H1 (cell line): ENCODE data around the gene C1orf50. TPM values are rescaled to one million over a fixed set of nuclear protein-coding genes. Genes with fewer than 3 reads are reported as not detected.

Experiments used
- TEAD4 ChIP-seq: IDR thresholded peaks from 2 replicates; pipeline ENCODE4 v1.6.1; 2012; ENCODE audit warnings: low read depth, low read length, inconsistent platforms, mixed read lengths
- polyA plus RNA-seq, 7 experiments: library from polyadenylated mRNA; depleted of rRNA in 3 of 7; stranded (reverse) in 5 of 7; unstranded in 2 of 7; fragments of >200 nt in 5 of 7; fragments of 200-250 nt in 2 of 7; gene quantifications; 1 replicate in 5 of 7; 2 replicates in 1 of 7; 4 replicates in 1 of 7; pipeline versions ENCODE4 v1.2.1 to v1.2.3, GENCODE V29; 2011 to 2013; ENCODE audit warnings: missing spikeins in 2 of 7, mixed read lengths in 2 of 7
- total RNA-seq: library from RNA; stranded (reverse); fragmentation: NEBNext Ultra II Directional; extraction: Animal tissue kit (Norgen Biotek cat#: 25700); gene quantifications from 2 replicates; pipeline ENCODE4 v1.2.1, GENCODE V29; 2021
- TF ChIP-seq, protein P1 (sequence below), 3 experiments: IDR thresholded peaks; 1 replicate in 2 of 3; 2 replicates in 1 of 3; pipeline versions ENCODE4 v1.5.1 to v1.6.1; 2011; ENCODE audit warnings: low read length in 3 of 3, mild to moderate bottlenecking in 3 of 3, inconsistent platforms in 2 of 3, low read depth in 1 of 3, moderate library complexity in 1 of 3; ENCODE audit not compliant: insufficient read depth in 1 of 3; ENCODE audit errors: control extremely low read depth in 1 of 3

C1orf50 gene
- total and polyA plus RNA-seq, 2 of the 8 experiments (the other 6 are each of a cell fraction or from before 2014, with no cell fraction given), result 3.2 to 7.1 TPM

DNA sequence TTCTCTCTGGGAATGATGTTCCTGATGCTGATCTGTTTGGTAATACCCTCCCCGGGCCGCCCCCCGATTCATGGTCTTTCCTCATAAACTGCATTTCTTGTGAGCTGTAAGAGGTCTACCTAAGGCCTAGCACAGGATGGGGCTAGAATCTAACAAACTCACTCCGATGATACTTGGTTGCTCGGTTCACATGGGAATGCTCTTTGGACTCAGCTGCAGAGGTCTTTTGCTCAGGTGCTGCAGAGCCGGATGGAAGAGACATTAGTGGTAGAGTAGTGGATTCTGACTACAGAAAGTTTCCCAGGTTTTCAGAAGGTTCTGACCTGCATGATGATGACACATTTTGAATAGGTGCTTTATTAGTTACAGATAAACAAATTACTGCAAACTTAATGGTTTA, 9.5 kb downstream of the C1orf50 start (continued):
- TF ChIP-seq, protein P1, sequence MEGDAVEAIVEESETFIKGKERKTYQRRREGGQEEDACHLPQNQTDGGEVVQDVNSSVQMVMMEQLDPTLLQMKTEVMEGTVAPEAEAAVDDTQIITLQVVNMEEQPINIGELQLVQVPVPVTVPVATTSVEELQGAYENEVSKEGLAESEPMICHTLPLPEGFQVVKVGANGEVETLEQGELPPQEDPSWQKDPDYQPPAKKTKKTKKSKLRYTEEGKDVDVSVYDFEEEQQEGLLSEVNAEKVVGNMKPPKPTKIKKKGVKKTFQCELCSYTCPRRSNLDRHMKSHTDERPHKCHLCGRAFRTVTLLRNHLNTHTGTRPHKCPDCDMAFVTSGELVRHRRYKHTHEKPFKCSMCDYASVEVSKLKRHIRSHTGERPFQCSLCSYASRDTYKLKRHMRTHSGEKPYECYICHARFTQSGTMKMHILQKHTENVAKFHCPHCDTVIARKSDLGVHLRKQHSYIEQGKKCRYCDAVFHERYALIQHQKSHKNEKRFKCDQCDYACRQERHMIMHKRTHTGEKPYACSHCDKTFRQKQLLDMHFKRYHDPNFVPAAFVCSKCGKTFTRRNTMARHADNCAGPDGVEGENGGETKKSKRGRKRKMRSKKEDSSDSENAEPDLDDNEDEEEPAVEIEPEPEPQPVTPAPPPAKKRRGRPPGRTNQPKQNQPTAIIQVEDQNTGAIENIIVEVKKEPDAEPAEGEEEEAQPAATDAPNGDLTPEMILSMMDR (IDR thresholded peaks at IDR 0.05; ENCODE audit: control extremely low read depth in 1 of 3, insufficient read depth in 1 of 3, low read depth in 1 of 3, low read length in 3 of 3), result no peak
- no peak for TF ChIP-seq TEAD4
